Islet precursor cell (in vitro differentiated cells): ENCODE measurements around the gene DPH6.
"Not testable (repeated sequence)": the region's sequence is repeated elsewhere in the genome, so short reads cannot be mapped to it uniquely, and the experiment has no call there.

ENCODE experiments used
- DNase-seq: peaks from one replicate; pipeline ENCODE4 v3.0.0-alpha.2; 2018

DPH6 gene

GRCh38 chr15:35431281-35431680 is 114.7 kb downstream of the DPH6 start:
- no peak for DNase-seq

GRCh38 chr15:35430301-35430700 is 115.7 kb downstream of the DPH6 start:
- no peak for DNase-seq

- DNase-seq = no peak
Observed at GRCh38 chr15:35427496-35427895, 118.5 kb downstream of the DPH6 start.

GRCh38 chr15:35427091-35427490 is 118.9 kb downstream of the DPH6 start:
- no peak for DNase-seq

- no peak for DNase-seq
Observed at GRCh38 chr15:35410775-35411174, 135.2 kb downstream of the DPH6 start.

- no peak for DNase-seq
Observed at GRCh38 chr15:35399901-35400300, 146.1 kb downstream of the DPH6 start.

- DNase-seq = no peak
Observed at GRCh38 chr15:35397027-35397426, 148.9 kb downstream of the DPH6 start.

GRCh38 chr15:35394416-35394815 is 151.5 kb downstream of the DPH6 start:
- DNase-seq = no peak

GRCh38 chr15:35393398-35393797 is 152.6 kb downstream of the DPH6 start:
- peak; percentile 50 for DNase-seq

- not testable (repeated sequence) for DNase-seq
Observed at GRCh38 chr15:35391408-35391984, 154.5 kb downstream of the DPH6 start.

- DNase-seq = no peak
Observed at GRCh38 chr15:35383506-35383905, 162.5 kb downstream of the DPH6 start.

GRCh38 chr15:35381328-35381727 is 164.6 kb downstream of the DPH6 start:
- DNase-seq = no peak

GRCh38 chr15:35379972-35380371 is 166.0 kb downstream of the DPH6 start:
- DNase-seq = no peak

GRCh38 chr15:35378454-35378853 is 167.5 kb downstream of the DPH6 start:
- not testable (repeated sequence) for DNase-seq

- no peak for DNase-seq
Observed at GRCh38 chr15:35376707-35377106, 169.3 kb downstream of the DPH6 start.

GRCh38 chr15:35374661-35375060 is 171.3 kb downstream of the DPH6 start:
- DNase-seq = no peak

- DNase-seq = peak; percentile 89
Observed at GRCh38 chr15:35362195-35362829, 183.7 kb downstream of the DPH6 start.

- DNase-seq = no peak
Observed at GRCh38 chr15:35358824-35359223, 187.1 kb downstream of the DPH6 start.

GRCh38 chr15:35351059-35351458 is 194.9 kb downstream of the DPH6 start:
- no peak for DNase-seq

- no peak for DNase-seq
Observed at GRCh38 chr15:35349916-35350315, 196.0 kb downstream of the DPH6 start.

- no peak for DNase-seq
Observed at GRCh38 chr15:35330916-35331315, 215.0 kb downstream of the DPH6 start.

- DNase-seq = no peak
Observed at GRCh38 chr15:35330048-35330695, 215.8 kb downstream of the DPH6 start.

- DNase-seq = no peak
Observed at GRCh38 chr15:35329521-35329961, 216.4 kb downstream of the DPH6 start.

- not testable (repeated sequence) for DNase-seq
Observed at GRCh38 chr15:35328836-35329235, 217.1 kb downstream of the DPH6 start.
